Stimulated activated CD8-positive, alpha-beta memory T cell treated with anti-CD3 and anti-CD28 coated beads, Interleukin-7, amount 100 ng/mL, for 48 hours (primary cell): ENCODE data around the gene SMOC2.

Source experiments
- DNase-seq, 2 donors: peaks; one replicate each; pipeline ENCODE4 v3.0.0-alpha.2; 2020; ENCODE audit warnings: low read depth in 1 of 2; ENCODE audit errors: extremely low read depth in 1 of 2

Gene SMOC2

DNA sequence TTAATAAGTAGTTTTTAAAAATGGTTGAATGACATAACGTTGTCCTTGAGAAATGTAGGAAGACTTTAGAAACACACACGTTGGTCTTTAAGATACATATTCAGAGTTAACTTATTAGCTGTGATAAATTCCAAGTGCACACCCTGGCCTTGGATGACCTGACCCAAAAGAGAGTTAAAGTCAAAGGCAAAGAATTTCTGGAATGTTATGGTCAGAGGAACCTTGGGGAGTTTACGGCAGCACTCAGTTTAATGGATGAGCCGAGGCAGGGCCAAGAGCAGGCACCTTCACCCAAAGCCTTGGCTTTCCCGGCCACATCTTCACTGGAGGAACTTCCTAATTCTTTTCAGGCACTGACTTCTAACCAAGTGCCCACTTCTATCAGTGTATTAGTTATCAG lies 200.5 kb downstream of the SMOC2 start:
- DNase-seq, result no peak

DNA sequence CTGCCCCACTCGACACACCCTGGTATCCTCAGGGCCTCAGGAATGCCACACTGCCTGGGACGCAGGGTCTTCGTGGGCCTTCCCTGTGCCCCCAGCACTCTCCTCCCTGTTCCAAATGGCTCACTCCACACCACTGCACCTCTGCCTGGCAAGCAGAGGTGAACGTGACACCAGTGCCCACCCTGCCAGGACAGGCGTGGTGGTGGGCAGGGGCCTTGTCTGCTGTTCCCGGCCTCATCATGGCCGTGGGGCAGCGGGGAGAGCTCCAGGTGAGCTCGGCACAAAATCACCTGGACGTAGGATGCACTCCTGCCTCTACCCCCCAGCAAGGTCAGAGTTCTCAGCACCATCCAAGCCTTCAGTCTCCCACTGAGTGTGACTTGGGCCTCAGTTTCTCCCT lies 202.4 kb downstream of the SMOC2 start:
- DNase-seq, result no peak

DNA sequence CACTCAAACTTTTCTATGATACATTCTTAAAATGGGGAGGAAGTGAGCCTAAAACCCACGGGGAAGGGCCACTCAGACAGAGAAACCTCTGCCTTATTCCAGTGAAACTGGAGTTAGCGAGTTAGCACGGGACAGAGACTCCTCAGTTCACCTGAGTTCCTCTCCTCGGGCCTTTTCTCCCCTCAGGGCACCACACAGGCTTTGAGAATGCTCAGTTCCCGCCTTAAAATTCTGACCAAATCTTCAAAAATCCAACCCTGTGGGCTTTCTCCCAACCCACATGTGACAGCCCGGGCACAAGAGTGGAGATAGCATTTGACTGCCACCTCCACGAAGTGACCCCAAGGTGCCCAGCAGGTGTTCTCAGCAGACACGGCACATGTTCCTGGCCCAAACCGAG lies 204.3 kb downstream of the SMOC2 start:
- no peak for DNase-seq

DNA sequence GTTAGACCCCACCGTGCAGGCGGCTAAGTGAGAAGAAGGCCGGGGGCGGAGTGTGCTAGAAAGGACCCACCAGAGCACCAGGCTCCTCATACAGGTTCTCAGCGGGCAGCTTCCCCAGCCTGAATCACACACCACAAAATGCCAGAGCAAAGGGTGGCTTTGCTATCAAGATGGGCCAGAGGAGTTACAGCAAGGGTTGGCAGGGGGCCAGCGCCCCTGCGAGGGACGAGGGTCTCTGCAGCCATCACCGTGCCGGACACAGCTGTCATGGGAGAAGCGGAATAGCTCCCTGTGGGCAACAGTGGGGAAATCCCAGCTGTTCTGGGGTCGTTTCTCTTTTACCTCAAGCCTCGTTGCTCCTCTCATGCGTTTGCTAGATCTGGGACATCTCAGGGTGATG lies 206.3 kb downstream of the SMOC2 start:
- no peak for DNase-seq

DNA sequence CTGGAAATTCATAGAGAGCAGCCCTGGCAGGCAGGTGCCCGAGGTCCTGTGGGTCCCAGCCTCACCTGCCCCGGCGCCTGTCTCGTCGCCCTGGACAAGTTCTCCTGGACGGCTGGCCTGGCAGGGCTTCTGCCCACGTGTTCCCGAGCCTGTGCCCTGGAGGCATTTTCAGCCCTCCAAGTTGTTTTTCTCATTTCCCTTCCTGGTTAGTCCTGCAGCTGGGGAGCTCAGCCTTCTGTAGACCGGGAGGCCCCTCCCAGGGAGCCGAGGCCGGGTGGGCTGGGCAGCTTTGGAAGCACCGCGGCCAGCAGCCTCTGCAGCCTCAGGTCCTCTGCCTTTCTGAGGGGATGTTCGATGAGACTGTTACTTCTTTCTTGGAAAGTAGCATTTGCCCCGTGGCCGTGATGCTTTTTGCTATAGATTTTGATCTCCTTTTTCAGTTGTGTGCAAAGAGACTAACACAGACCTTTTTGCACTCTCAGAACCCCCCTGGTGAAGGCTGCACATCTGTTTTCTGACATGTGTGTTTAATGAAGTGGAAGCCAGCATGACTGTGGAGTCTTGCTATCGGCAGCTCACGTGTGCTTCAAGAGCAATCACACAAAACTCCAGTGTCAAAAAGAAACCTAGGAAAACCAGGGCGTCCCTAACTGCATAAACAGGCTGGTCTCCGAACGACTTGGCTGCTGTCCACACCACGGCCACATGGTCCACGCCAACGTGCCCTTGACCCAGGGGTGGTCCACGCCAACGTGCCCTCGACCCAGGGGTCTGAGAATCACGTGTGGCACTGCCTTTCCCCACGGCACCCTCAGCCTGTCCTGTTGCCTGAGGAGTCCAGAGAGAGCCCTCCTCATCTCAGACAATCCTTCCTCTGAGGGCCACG lies 207.5 kb downstream of the SMOC2 start:
- DNase-seq, result no peak

DNA sequence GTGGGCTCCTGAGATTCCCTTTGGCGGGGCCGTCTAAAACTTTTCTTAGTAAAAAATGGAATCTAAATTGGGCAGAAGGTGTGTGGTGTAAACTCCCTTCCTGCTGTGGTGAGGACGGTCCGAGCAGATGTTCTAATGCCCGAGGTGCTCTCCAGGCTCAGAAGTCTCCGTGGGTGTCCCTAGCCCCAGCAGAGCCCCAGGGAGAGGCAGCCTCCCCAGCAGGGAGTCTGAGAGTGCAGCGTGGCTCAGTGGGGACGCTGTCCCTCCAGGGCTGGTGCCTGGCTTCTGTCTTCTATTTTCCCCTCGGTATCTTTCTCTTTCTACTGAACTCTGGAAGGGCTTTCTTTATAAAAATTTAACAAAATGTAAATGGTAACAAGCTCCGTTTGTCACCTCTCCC lies 208.2 kb downstream of the SMOC2 start:
- no peak for DNase-seq

DNA sequence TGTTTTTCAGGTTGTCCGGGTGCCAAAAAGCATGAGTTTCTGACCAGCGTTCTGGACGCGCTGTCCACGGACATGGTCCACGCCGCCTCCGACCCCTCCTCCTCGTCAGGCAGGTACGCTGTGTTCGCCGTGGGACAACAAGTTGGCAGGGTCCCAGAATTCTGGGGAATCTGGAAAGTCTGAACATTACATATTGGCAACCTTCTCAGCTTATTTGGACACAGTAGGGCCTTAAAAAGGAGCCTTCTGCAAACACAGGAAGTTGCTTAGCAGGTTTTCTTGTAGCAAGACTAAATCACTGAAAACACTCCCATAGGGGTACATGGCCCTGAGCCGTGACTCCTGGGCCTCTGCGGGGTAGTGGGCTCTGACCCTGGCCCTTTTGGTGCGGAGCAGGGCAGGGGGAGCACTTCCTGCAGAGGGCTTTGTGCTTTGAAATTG lies 209.7 kb downstream of the SMOC2 start:
- no peak for DNase-seq

DNA sequence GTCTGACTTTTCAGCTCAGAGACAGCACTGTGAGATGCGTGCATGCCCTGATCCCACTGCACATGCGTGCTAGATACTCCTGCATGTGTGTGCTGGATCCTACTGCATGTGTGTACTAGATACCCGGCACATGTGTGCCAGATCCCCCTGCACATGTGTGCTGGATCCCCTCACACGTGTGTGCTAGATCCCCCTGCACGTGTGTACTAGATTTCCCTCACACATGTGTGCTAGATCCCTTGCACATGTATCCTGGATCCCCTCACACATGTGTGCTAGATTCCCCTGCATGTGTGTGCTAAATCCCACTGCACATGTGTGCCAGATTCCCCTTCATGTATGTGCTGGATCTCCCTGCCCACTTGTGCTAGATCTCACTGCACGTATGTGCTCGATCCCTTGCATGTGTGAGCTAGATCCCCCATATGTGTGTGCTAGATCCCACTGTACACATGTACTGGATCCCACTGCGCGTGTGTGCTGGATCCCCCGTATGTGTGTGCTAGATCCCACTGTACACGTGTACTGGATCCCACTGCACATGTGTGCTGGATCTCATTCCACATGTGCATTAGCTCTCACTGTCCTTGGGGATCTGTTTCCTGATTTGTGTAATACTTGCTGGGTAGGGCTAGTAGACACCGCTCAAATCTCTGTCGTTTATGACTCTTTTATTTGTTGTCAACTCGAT lies 214.6 kb downstream of the SMOC2 start:
- no peak for DNase-seq

DNA sequence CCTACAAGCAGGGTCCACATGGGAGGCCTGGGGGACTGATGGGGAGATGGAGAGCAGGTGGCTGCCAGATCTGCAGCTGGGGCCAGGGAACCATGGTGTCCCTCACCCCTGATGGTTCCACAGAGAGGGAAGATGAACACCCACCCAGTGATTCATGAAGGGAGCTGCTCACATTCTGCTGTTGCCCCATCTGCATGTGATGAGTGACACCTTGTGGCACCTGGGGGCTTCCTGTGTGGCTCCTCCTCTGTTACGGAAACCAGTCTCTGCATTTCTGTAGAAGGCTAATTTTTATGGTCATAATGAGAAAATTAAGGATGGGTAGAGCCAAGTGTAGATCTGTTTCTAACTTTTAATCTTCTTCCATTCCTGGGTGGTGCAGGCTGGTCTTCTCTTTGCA lies 217.1 kb downstream of the SMOC2 start:
- DNase-seq, result no peak

DNA sequence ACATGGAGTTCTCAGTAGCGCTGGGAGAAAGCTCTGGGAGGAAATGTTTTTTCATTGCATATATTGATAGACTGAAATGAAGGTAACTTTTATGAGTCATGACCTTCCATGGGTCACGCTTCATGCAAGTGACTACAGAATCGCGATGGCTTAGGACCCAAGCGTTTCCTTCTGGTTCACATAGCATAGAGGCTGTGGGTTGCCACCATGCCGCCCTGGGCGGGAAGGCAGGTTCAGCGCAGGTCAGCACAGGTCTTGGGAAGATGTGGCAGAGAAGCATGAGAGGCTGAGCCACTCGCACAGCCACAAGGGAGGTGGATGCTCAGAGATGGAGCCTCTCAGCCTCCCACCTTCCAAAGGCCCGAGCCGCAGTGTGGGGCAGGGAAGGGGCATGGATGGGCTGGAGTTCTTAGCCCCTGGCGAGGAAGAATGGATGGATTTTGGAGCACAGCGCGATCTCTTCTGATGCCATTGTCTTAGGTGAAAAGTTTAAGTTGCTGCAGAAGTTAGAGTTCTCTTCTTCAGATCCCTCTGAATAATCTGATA lies 219.5 kb downstream of the SMOC2 start:
- no peak for DNase-seq

DNA sequence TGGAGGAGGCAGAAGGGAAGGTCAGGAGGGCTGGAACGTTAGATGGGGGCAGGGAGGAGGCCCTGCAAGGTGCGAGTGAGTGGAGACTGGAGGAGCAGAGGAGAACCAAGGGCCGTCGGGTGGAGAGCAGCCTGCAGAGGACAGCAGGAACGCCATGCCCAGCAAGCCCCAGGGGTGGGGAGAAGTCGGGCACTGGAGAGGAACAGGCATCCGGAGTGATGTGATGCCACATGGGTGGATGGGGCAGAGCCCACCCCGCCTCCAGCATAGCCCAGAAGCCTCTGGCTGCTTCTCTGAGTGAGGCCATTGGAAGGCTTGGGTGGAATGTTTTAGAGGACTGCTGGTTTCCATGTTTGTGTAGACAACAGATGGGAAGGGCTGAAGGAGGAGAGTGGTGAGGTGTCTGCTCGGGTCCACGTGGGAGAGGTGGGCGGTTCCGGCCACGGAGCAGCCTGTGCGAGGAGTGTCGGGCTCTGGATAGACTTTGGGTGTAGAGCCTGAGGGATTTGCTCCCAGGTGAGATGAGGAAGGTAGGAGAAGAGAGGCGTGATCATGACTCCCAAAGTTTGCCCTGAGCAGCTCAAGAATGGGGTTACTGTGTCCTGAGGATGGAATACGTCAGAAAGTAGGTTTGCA lies 221.4 kb downstream of the SMOC2 start:
- DNase-seq, result no peak

DNA sequence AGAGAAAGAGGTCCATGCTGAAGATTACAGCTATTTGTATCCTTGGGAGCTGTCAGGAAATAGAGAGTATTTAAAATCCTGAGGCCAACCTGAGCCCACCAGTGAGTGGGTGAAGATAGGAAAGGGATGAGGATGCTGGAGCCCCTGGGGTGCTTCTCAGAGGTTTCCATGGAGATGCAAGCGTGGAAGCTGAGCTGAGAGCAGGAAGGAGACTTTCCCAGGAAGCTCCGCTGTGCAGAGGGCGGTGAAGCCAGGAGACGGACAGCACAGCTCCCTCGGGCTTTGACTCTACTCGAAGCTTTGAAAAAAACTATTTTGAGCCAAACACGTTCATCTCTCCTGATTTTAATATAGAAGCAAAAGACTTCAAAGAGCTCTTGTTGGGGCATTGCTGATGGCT lies 222.1 kb downstream of the SMOC2 start:
- no peak for DNase-seq

DNA sequence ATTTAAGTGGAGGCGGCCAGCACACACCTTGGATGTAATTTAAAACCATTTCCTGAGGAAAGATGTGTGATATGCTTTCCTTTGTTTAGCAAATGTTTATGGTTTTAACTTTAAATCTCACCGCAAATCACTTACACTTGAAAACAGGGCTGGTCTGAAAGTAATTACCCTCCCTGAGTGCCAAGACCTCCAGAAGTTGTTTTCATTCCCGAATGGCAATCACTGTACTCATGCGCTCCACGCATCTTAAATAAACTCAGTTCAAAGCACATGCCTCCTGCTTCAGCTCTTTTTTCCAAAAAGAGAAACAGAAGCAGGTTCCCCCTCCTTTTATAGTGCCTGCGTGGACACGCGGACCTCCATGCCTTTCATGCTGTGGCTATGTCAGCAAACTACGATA lies 224.0 kb downstream of the SMOC2 start:
- no peak for DNase-seq

DNA sequence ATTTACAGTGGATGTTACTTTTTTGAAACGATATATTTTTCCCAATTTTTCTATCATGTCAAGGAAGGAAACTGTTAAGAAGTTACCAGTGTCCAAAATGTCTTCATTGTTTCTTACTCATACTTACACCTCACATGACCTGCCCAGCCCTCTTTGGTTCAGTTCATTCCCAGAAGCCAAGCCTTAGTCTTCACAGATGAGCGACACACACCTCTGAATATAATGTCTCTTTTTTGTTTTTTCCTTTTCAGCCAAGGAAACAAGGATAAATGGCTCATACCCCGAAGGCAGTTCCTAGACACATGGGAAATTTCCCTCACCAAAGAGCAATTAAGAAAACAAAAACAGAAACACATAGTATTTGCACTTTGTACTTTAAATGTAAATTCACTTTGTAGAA lies 225.2 kb downstream of the SMOC2 start:
- DNase-seq, result no peak

DNA sequence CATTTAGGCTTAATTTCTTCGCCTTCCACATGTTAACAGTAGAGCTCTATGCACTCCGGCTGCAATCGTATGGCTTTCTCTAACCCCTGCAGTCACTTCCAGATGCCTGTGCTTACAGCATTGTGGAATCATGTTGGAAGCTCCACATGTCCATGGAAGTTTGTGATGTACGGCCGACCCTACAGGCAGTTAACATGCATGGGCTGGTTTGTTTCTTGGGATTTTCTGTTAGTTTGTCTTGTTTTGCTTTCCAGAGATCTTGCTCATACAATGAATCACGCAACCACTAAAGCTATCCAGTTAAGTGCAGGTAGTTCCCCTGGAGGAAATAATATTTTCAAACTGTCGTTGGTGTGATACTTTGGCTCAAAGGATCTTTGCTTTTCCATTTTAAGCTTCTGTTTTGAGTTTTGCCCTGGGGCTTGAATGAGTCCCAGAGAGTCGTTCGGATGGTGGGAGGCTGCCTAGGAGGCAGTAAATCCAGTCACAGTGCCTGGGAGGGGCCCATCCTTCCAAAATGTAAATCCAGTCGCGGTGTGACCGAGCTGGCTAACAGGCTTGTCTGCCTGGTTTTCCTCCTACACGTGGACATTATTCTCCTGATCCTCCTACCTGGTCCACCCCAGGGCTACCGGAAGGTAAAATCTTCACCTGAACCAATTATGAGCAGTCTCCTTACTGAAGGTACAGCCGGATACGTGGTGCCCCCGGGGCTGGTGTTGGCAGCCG lies 225.9 kb downstream of the SMOC2 start:
- DNase-seq, result no peak

DNA sequence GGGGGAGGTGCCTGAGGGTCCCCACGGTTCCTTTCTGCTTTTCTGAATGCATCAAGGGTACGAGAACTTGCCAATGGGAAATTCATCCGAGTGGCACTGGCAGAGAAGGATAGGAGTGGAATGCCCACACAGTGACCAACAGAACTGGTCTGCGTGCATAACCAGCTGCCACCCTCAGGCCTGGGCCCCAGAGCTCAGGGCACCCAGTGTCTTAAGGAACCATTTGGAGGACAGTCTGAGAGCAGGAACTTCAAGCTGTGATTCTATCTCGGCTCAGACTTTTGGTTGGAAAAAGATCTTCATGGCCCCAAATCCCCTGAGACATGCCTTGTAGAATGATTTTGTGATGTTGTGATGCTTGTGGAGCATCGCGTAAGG lies 226.4 kb downstream of the SMOC2 start:
- DNase-seq, result no peak

DNA sequence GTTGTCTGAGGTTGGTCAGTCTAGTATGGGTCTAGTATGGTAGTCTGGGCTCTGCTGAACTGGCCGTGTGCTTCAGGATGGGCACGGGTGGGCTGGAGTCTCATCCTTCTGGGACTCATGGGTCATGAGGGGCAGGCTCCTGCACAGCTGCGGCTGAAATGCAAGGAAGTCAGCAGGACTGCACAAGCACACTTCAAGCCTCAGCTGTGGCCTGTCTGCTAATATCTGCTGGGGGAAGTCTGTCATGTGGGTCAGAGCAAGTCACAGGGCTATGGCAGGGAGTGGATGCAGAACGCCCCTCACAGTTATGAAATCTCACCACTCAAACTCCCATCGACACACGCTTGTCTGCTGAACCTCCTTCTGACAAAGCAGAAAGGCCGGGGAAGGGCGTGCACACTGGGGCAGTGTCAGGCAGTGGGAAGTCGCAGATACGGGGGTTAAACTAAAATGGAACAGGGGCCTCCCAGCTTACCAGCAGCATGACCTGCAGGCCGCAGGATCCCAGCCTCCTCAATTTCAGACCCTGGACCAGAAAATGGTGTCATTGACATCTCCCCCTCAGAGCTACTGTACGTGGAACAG lies 229.5 kb downstream of the SMOC2 start:
- no peak for DNase-seq

DNA sequence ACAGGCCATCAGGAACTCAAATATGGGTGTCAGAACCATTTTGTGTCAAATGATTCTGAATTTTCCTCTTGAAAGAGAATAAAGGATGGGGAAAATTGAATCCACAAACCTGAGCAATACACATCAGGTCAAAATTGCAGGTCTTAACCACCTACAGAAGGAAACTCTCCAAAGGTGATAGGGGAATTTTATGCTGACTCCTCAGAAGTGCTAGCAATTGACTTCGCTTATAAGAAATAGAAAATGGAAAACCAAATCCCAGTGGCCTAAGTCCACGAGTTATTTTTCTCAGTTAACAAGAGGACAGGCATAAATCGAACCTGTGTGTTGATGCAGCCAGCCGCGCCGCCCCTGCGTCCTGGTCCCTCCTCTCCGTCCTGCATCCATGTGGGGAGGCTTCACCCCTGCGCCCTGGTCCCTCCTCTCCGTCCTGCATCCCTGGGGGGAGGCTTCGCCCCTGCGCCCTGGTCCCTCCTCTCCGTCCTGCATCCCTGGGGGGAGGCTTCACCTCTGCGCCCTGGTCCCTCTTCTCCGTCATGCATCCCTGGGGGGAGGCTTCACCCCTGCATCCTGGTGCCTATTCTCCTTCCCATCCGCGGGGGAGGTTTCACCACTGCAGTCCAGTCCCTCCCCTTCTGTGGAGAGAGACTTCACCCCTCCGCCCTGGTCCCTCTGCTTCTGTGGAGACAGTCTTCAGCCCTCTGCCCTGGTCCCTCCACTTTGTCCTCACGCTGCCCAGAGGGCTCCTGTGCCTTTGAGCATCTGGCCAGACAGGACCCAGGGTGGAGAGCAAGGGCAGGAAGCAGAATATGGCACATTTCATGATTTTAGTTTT lies 230.3 kb downstream of the SMOC2 start:
- DNase-seq, result no peak

DNA sequence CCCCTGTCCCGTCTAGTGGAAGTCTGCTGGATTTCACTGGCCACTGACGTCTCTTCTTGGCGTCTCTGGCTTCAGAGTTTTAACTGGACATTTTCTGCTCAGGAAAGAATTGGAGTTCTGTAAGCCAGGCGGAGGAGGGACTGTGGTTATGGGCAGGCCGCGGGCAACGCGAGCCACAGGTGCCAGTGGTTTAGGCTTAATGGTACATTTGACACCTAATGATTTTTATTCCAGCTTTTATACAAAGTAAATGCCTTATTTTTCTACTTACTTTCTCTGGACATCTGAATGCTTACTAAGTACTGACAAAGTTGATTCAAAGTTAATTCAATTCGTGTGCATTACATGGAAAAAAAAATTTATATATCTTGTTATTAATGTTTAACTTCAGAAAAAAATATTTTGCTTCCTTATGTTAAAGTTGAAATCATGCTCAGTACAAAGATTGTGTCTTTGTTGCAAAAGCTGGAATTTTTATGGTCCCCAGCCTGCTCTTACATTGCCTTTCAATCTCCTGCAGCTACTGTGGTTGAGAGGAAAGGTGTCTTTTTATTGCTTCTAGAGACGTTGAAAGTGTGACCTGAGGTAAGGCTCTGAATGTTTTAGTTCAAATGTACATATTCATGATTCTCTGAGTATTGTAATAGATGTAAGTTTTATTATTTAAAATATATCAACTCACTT lies 231.0 kb downstream of the SMOC2 start:
- no peak for DNase-seq
